Adipose tissue (tissue), 3 donors: Measurements from ENCODE around the gene SOCS7. TPM values are rescaled to one million over a fixed set of nuclear protein-coding genes. Genes with fewer than 3 reads are reported as not detected.

Experiments used
- H3K27ac ChIP-seq: one replicate; pipeline ENCODE4 v1.5.1; 2013; ENCODE audit warnings: low read depth, low read length
- WGBS, 3 donors: extraction: QIAGEN DNeasy Blood & Tissue Kit; methylation state at CpG; one replicate each; pipeline ENCODE4 v1.1.7; 2013; 5-methylcytosine and 5-hydroxymethylcytosine counted together
- polyA plus RNA-seq, 3 donors: library from polyadenylated mRNA; stranded (reverse); fragments of 200-250 nt; gene quantifications; one replicate each; pipeline ENCODE4 v1.2.3, GENCODE V29; 2013
- donor health status: healthy with polysubstance abuse.
- donor health status: Bipolar disorder and iron deficiency.
- donor health status: healthy.

The SOCS7 gene, protein sequence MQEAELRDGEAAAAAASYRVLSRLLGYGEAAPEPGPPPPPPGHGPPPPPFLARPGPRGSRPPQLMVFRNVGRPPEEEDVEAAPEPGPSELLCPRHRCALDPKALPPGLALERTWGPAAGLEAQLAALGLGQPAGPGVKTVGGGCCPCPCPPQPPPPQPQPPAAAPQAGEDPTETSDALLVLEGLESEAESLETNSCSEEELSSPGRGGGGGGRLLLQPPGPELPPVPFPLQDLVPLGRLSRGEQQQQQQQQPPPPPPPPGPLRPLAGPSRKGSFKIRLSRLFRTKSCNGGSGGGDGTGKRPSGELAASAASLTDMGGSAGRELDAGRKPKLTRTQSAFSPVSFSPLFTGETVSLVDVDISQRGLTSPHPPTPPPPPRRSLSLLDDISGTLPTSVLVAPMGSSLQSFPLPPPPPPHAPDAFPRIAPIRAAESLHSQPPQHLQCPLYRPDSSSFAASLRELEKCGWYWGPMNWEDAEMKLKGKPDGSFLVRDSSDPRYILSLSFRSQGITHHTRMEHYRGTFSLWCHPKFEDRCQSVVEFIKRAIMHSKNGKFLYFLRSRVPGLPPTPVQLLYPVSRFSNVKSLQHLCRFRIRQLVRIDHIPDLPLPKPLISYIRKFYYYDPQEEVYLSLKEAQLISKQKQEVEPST
- polyA plus RNA-seq = 1 to 10 TPM; 4.9 to 9.7 (median 6.3) TPM

DNA sequence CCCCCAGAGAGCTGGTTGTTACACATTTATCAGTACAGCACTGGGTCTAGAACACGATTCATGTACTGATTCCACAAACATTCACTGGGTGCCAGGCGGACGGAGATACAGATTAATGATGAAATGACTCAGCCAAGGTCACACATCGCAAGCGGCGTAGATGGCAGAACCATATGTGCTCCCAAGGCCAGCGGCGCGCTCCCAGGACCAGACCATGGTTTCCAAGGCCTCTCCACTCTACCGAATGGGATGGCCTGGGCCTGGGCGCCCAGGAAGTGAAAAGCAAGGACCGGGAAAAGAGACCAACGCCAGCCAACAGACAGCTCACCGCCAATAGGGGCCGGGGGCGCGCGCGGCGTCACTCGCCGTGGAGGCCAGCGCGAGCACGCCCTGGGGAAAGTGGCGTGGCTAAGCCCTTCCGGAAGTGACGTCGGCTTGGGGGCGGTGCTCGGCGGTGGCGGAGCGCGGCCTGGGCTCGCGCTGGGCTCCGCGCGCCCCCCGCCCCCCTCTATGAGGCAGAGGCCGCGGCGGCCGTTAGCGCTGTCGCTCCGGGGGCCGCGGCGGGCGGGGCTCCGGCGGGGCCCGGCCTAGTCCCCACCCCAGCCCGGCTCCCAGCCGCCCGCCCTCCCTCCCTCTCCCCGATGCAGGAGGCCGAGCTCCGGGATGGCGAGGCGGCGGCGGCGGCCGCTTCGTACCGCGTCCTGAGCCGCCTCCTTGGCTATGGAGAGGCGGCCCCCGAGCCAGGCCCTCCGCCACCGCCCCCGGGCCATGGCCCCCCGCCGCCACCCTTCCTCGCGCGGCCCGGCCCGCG lies at the start of gene SOCS7:
Gene SOCS7, plus strand, starts transcription at position 433 of the 811 bp plus-strand sequence. Its CDS starts 209 bp downstream, at position 642.
- WGBS, 3 donors = 4 to 5% (median 5%) methylated on average over 42 to 80 of the region's 84 CpGs
- H3K27ac ChIP-seq = no peak within 1 kb of the TSS

DNA sequence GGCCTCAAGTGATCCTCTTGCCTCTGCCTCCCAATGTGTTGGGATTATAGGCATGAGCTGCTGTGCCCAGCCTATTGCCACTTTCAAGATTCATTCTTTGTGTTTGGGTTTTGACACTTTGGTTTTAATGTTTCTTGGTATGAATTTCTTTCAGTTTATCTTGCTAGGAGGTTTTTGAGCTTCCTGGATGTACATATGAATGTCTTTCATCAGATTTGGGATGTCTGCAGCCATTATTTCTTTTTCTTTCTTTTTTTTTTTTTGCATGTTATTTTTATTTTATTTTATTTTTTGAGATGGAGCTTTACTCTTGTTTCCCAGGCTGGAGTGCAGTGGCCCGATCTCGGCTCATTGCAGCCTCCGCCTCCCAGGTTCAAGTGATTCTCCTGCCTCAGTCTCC lies 36.1 kb upstream of the SOCS7 start:
- WGBS, 3 donors = 64 to 82% (median 67%) methylated on average over 3 of the region's 3 CpGs

GRCh38 chr17:38317081-38317480 lies 34.6 kb upstream of the SOCS7 start:
- no peak overlapping the region for H3K27ac ChIP-seq
- 77 to 86% (median 77%) methylated on average over 3 of the region's 3 CpGs for WGBS, 3 donors

More for the DNA sequence above, 36.1 kb upstream of the SOCS7 start:
- no peak overlapping the region for H3K27ac ChIP-seq

DNA sequence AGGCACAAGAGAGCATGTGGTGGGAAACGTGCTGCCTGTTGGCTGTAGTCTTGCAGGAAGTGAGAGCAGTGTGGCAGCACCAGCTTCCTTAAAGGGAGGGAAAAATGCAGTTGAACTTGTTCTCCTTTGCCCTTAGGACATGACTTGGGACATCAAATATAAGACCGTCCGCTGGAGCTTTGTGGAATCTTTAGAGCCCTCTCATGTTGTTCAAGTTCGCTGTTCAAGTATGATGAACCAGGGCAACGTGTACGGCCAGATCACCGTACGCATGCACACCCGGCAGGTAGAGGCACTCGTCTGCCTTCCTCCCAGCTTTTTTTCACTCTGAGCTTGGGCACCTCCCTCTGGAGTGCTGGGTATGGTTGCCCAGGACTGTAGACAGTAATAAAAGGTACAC lies 31.2 kb upstream of the SOCS7 start:
- no peak overlapping the region for H3K27ac ChIP-seq
- WGBS, 3 donors = 86 to 91% (median 90%) methylated on average over 10 of the region's 10 CpGs

GRCh38 chr17:38322156-38322779 lies 29.4 kb upstream of the SOCS7 start:
- 20 to 30% (median 23%) methylated on average over 8 of the region's 8 CpGs for WGBS, 3 donors
- H3K27ac ChIP-seq = no peak overlapping the region

- whole genome bisulfite sequencing, 3 donors = 100% methylated on average over 1 of the region's 1 CpG
- no peak overlapping the region for H3K27ac ChIP-seq
These were observed 28.7 kb upstream of the SOCS7 start for GRCh38 chr17:38322897-38323296.

DNA sequence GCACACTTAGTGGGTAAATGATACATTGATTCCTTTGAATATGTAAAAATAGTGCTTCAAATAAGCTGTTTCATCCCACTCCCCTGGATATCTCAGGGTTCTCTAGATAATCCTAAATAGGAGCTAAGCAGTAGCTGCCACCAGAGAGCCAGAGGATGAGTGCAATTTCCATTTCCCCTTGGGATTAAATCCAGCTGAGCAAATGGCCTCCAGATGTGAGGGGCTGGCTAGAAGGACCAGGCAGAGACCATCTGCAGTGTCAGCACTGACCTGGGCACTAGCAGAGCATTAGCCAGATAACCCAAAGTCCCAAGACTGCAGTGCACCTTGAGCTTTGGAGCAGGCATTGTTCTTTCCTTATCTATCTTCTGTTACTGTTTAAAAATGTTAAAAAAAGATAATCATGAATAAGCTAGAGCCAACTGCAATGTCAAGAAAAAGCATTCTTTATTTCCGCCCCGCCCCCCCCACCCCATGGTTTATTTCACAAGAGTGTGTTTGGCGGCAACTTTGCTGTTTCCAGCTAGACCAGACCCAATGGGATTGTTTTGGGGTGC lies 27.4 kb upstream of the SOCS7 start:
- H3K27ac ChIP-seq = no peak overlapping the region
- WGBS, 3 donors = 54 to 82% (median 67%) methylated on average over 3 of the region's 3 CpGs

- no peak overlapping the region for H3K27ac ChIP-seq
- 56 to 89% (median 83%) methylated on average over 2 of the region's 2 CpGs for WGBS, 3 donors
These were observed 26.9 kb upstream of the SOCS7 start for GRCh38 chr17:38324772-38325171.

DNA sequence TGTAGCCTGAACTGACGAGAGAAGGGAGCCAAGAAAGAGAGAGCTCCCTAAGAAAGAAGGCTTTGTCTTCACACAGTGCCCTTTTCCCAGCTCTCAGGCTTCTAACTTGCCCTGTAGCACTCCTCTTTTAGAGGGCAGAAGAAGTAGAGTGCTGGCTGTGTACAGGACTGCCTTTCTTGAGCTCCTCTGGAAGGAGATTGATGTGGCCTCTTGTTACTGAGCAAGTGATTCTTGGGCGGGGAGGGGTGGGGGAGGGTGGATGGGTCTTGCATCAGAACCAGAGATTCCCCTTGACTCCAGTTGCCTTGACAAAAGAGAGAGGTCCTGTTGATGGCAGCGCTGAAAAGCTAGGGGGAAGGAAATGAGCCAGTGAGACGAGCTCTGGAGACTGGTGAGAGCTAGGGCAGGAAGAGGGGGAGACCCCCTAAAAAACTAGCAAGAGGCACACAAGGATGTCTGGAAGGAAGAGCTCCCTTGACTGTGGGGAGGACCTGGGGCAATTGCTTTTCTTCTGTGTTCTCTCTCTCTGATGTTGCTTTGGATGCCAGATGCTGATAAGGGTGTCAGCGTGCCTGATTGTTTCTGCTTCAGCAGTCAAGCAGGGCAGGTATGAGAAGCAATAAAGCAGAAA lies 26.3 kb upstream of the SOCS7 start:
- H3K27ac ChIP-seq = no peak overlapping the region
- WGBS, 3 donors = 26 to 59% (median 33%) methylated on average over 5 of the region's 5 CpGs

DNA sequence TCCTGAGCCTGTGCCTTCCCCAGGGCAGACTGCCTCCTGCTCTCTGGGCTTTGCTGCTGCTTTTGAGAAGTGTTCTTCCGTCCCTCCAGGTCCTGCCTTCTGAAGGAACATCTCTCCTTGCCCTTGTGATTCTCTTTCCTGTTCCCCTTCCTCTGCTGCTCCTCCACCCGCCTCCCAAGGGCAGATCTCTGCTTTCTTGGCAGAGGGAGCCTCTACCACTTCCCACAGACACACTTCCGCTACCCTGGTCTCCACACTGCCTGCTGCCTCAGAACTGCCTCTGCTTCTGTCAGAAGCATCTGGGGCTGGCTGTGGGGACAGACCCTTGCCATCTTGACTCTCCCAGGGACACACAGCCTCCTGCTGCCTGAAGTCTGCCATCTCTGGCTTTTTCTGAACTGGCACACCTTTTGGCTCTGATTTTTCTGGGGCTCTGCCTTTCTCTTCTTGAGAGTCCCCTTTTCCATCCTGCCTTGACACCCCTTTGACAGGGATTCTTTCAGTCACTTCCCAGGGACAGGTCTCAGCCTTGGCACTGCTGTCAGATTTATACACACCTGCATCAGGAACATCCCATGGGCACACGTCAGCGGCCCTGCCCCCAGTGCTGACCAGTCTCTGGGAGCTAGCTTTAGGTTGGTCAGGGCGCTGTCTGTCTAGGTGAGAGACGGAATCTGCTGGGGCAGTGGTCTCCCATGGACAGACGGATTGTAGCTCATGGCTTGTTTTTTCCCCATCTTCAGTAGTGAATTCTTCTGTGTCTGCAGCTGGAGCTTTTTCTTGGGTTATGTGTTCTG lies 24.4 kb upstream of the SOCS7 start:
- H3K27ac ChIP-seq = no peak overlapping the region
- WGBS, 3 donors = 63 to 69% (median 67%) methylated on average over 8 of the region's 8 CpGs

DNA sequence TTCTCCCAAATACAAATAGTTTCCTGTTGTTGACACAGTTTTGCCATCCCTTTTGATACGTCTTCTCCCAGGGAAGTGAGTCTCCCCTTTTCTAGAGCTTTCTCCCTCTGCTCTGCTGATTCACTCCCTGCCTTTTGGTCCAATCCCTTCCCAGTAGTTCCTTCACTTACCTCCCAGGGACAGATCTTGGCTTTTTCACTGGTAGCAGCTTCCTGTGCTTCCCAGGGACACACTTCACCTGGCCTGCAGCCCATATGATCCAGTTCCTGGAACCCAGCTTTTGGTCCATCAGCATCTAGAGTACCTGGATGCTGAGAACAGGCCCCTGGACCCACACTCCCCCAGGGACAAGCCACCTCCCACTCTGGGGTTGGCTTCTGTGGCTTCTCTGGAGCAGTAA lies 23.7 kb upstream of the SOCS7 start:
- 38 to 63% (median 54%) methylated on average over 1 of the region's 1 CpG for WGBS, 3 donors
- H3K27ac ChIP-seq = no peak overlapping the region

DNA sequence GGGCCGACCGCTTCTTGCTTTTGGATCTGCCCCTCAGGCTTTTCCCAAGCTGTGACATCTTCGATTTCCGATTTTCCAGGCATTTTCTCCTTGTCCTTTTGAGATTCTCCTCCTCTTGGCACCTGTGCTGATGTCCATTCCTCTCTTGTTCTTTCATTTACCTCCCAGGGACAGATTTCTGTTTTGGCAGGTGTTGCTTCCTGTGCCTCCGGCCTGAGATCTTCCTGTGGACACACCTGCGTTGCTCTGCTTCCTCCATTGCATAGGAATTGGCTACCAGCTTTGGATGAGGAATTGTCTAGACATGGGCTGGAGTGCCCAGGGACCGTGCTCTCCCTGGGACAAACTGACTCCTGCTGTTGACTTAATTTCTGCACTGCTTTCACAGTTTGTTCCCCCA lies 23.0 kb upstream of the SOCS7 start:
- WGBS, 3 donors = 67 to 73% (median 69%) methylated on average over 7 of the region's 7 CpGs
- H3K27ac ChIP-seq = no peak overlapping the region

DNA sequence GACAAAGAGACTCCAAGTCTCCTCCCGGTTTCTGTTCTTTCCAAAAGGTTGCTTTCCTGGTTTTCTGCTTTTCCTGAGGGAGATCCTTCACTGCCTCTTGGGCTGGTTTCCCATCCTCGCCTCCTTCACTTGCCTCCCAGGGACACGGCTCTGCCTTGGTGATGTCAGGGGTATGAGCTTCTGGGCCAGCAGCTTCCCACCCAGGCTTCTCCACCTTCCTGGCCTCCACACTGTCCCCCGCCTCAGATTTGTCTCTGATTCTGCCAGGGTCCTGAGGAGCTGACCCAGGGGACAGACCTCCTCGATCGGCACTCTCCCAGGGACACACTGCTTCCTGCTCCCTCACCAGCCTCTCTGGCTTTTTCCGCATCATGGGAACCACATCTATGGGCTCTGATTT lies 22.4 kb upstream of the SOCS7 start:
- H3K27ac ChIP-seq = no peak overlapping the region
- 77 to 83% (median 80%) methylated on average over 7 of the region's 7 CpGs for WGBS, 3 donors

DNA sequence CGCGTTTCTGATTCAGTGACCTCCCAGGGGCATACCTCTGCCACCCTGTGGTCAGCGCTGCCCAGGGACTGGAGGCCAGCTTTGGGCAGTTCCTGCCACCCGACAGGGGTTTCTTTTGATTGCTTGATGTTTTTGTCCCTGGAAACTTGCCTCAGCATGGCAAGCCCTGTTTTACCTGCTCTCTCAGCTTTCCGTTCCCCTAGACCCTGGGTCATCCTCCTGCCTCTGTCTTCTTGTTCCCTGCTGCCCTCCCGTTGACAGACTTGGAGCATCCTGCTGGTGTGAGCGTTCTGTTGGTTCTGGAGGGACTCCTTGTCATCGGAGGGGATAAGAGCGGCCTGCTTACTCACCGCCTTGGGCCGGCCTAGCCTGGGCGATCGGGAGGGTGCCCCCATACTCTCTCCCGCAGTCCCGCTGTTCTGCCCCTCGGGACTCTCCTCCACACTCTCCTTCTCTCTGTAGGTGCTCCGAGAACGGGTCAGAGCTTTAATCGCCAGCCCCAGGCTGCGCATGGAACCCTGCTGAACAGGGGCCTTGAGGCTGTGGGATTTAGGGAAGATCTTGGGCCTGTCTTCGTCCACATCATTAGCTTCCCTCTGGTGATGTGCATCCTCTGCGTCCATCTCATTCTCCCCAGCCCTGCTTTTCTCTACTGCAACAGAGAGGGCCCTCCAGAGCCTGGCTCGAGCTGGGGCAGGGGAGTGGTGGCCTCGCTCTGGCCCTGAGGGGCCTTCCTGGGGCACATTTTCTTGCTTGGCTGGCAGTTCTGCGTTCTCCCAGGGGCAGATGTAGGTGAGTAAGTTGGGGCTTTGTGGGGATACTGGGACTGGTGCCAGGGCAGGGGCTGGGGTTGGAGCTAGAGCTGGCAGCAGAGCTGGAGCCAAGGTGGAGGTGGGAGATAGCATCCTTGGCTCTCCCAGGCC lies 21.6 kb upstream of the SOCS7 start:
- no peak overlapping the region for H3K27ac ChIP-seq
- 87 to 91% (median 91%) methylated on average over 25 of the region's 25 CpGs for WGBS, 3 donors

GRCh38 chr17:38330941-38331411 lies 20.7 kb upstream of the SOCS7 start:
- 86 to 87% (median 86%) methylated on average over 21 to 23 of the region's 23 CpGs for WGBS, 3 donors
- H3K27ac ChIP-seq = no peak overlapping the region

GRCh38 chr17:38332735-38333134 lies 18.9 kb upstream of the SOCS7 start:
- H3K27ac ChIP-seq = no peak overlapping the region
- 76 to 93% (median 87%) methylated on average over 7 of the region's 7 CpGs for WGBS, 3 donors
